Measurements from ENCODE around the gene LRRC31.

GRCh38 chr3:169825316-169825715 lies 44.4 kb downstream of the LRRC31 start:
- TF ChIP-seq, protein P1, sequence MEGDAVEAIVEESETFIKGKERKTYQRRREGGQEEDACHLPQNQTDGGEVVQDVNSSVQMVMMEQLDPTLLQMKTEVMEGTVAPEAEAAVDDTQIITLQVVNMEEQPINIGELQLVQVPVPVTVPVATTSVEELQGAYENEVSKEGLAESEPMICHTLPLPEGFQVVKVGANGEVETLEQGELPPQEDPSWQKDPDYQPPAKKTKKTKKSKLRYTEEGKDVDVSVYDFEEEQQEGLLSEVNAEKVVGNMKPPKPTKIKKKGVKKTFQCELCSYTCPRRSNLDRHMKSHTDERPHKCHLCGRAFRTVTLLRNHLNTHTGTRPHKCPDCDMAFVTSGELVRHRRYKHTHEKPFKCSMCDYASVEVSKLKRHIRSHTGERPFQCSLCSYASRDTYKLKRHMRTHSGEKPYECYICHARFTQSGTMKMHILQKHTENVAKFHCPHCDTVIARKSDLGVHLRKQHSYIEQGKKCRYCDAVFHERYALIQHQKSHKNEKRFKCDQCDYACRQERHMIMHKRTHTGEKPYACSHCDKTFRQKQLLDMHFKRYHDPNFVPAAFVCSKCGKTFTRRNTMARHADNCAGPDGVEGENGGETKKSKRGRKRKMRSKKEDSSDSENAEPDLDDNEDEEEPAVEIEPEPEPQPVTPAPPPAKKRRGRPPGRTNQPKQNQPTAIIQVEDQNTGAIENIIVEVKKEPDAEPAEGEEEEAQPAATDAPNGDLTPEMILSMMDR (conservative IDR thresholded peaks at IDR 0.05; ENCODE audit: low read depth, low read length), result no peak
- TF ChIP-seq EZH2 (IDR thresholded peaks at IDR 0.05; ENCODE audit: borderline replicate concordance, low read depth, low read length, poor library complexity, severe bottlenecking), result no peak

All from A673 (cell line).